CD14-positive monocyte (primary cell): ENCODE results near the gene KCNC3. TPM values are rescaled to one million over a fixed set of nuclear protein-coding genes. Genes with fewer than 3 reads are reported as not detected.

ENCODE experiments used
- DNase-seq, 3 donors: peaks; one replicate each; pipeline ENCODE4 v3.0.0-alpha.2; 2011 to 2022
- H2AFZ ChIP-seq: 2 replicates; pipeline ENCODE4 v1.6.0; 2012; ENCODE audit warnings: mild to moderate bottlenecking, low read depth, low read length, inconsistent platforms; ENCODE audit not compliant: insufficient read depth, poor library complexity, severe bottlenecking
- H3K27ac ChIP-seq, 2 donors: 1 replicate in 1 of 2; 2 replicates in 1 of 2; pipeline ENCODE4 v1.5.1; 2012 to 2013; ENCODE audit warnings: low read length in 2 of 2, control low read depth in 1 of 2, inconsistent platforms in 1 of 2, low read depth in 1 of 2, mild to moderate bottlenecking in 1 of 2
- H3K27me3 ChIP-seq, 2 donors: one replicate each; pipeline versions ENCODE4 v1.6.0 to v1.6.1; 2011 to 2013; ENCODE audit warnings: low read length in 2 of 2; ENCODE audit not compliant: control insufficient read depth in 2 of 2, insufficient read depth in 2 of 2
- H3K36me3 ChIP-seq, 2 donors: replicated peaks in 1 of 2; 1 replicate in 1 of 2; 2 replicates in 1 of 2; pipeline versions ENCODE4 v1.5.1 to v1.6.1; 2012 to 2013; ENCODE audit warnings: low read length in 2 of 2, control low read depth in 1 of 2, inconsistent platforms in 1 of 2, mild to moderate bottlenecking in 1 of 2; ENCODE audit not compliant: insufficient read depth in 2 of 2, control insufficient read depth in 1 of 2
- H3K4me1 ChIP-seq, 2 donors: 1 replicate in 1 of 2; 2 replicates in 1 of 2; pipeline versions ENCODE4 v1.5.1 to v1.6.1; 2012 to 2013; ENCODE audit warnings: low read length in 2 of 2, control low read depth in 1 of 2, inconsistent platforms in 1 of 2, mild to moderate bottlenecking in 1 of 2, moderate library complexity in 1 of 2; ENCODE audit not compliant: insufficient read depth in 2 of 2, control insufficient read depth in 1 of 2
- H3K4me2 ChIP-seq: replicated peaks from 2 replicates; pipeline ENCODE3; 2012; ENCODE audit warnings: low read length, moderate library complexity, mild to moderate bottlenecking; ENCODE audit not compliant: poor library complexity, severe bottlenecking; ENCODE audit errors: extremely low read depth
- H3K4me3 ChIP-seq, 3 experiments: fragments of 200-600 bp in 1 of 3; sonication (generic) in 1 of 3; replicated peaks in 1 of 3; 1 replicate in 2 of 3; 2 replicates in 1 of 3; pipeline ENCODE4 v1.5.1; 2011 to 2013; ENCODE audit warnings: low read length in 3 of 3, mild to moderate bottlenecking in 3 of 3, control low read depth in 2 of 3, low read depth in 2 of 3, inconsistent platforms in 1 of 3, moderate library complexity in 1 of 3
- H3K79me2 ChIP-seq: 2 replicates; pipeline ENCODE4 v1.6.0; 2012; ENCODE audit warnings: mild to moderate bottlenecking, control low read depth, inconsistent platforms, low read length, moderate library complexity; ENCODE audit not compliant: insufficient read depth
- H3K9ac ChIP-seq: 2 replicates; pipeline ENCODE4 v1.6.0; 2017; ENCODE audit warnings: low read length, mild to moderate bottlenecking; ENCODE audit not compliant: insufficient read depth, poor library complexity, severe bottlenecking
- H3K9me3 ChIP-seq, 2 donors: replicated peaks in 1 of 2; 1 replicate in 1 of 2; 2 replicates in 1 of 2; pipeline versions ENCODE4 v1.5.1 to v1.6.1; 2012 to 2013; ENCODE audit warnings: low read length in 2 of 2, control low read depth in 1 of 2; ENCODE audit not compliant: control insufficient read depth in 1 of 2, insufficient read depth in 1 of 2
- H4K20me1 ChIP-seq: 2 replicates; pipeline ENCODE4 v1.6.0; 2012; ENCODE audit warnings: mild to moderate bottlenecking, low read length, control low read depth, moderate library complexity; ENCODE audit not compliant: insufficient read depth
- H3K27ac Mint-ChIP-seq, 7 donors: one replicate each; pipeline ENCODE4 v1.8.0; 2020; ENCODE audit warnings: mild to moderate bottlenecking in 7 of 7, mixed read lengths in 7 of 7, moderate library complexity in 6 of 7, inconsistent platforms in 2 of 7
- H3K27me3 Mint-ChIP-seq, 3 donors: one replicate each; pipeline ENCODE4 v1.8.0; 2021 to 2022; ENCODE audit warnings: low read depth in 3 of 3, mild to moderate bottlenecking in 3 of 3, mixed read lengths in 3 of 3, moderate library complexity in 3 of 3, inconsistent platforms in 1 of 3
- H3K36me3 Mint-ChIP-seq, 2 donors: one replicate each; pipeline ENCODE4 v1.8.0; 2020; ENCODE audit warnings: mixed read lengths in 2 of 2, inconsistent platforms in 1 of 2, mild to moderate bottlenecking in 1 of 2
- H3K4me1 Mint-ChIP-seq: one replicate; pipeline ENCODE4 v1.8.0; 2020; ENCODE audit warnings: mild to moderate bottlenecking, mixed read lengths
- H3K4me3 Mint-ChIP-seq, 2 donors: one replicate each; pipeline ENCODE4 v1.8.0; 2020; ENCODE audit warnings: mild to moderate bottlenecking in 2 of 2, mixed read lengths in 2 of 2, moderate library complexity in 1 of 2
- H3K9me3 Mint-ChIP-seq, 7 donors: one replicate each; pipeline ENCODE4 v1.8.0; 2020 to 2022; ENCODE audit warnings: mixed read lengths in 7 of 7, mild to moderate bottlenecking in 6 of 7, moderate library complexity in 6 of 7, inconsistent platforms in 2 of 7
- CTCF ChIP-seq: fragments of 200-600 bp; IDR thresholded peaks from one replicate; pipeline ENCODE4 v1.8.0; 2022; ENCODE audit warnings: antibody characterized with exemption, mild to moderate bottlenecking
- WGBS: methylation state at CpG from one replicate; pipeline ENCODE4 v1.1.5; 2013; ENCODE audit warnings: missing lambda C conversion rate; ENCODE audit not compliant: insufficient coverage; 5-methylcytosine and 5-hydroxymethylcytosine counted together
- intact Hi-C, 2 donors: fragments of 100-400 bp; cut with micrococcal nuclease; formaldehyde crosslinking; loops; one replicate each; pipeline versions ENCODE4 v1.15.0 to v1.15.1; 2023
- polyA plus RNA-seq, 3 donors: library from polyadenylated mRNA; depleted of rRNA in 1 of 3; unstranded in 2 of 3; stranded (reverse) in 1 of 3; fragments of 300-500 nt in 2 of 3; fragments of >200 nt in 1 of 3; fragmentation: Illumina TruSeq in 2 of 3; gene quantifications; 1 replicate in 2 of 3; 2 replicates in 1 of 3; pipeline ENCODE4 v1.2.3, GENCODE V29; 2012 to 2021

The KCNC3 gene
- polyA plus RNA-seq, 3 donors, result 0.04 to 23.6 TPM; not detected in 1

DNA sequence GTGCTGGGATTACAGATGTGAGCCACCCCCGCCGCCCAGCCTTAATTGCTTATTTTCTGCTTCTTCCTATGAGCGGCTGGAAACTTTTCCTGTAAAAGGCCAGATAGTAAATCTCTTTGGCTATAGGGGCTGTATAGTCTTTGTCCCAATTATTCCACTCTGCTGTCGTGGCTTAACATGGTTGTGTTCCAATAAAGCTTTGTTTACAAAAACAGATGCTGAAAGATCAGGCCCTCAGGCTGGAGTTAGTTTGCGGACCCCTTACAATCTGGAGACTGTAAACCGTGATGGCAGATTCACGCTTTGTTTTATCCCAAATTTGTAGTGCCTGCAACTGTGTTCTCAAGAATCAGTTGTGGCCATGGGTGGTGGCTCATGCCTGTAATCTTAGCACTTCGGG, 10.7 kb downstream of the KCNC3 start:
- peaks cover 24 to 40% of the 10 kb centered on the region in 2 donors for H3K27me3 ChIP-seq
- peaks cover 4 to 9% of the 10 kb centered on the region in 2 donors for H3K36me3 Mint-ChIP-seq
- WGBS, result 93% methylated on average over 8 of the region's 8 CpGs
- H3K9me3 Mint-ChIP-seq, result peaks cover 0 to 18% (median 7%) of the 10 kb centered on the region in 7 donors
- H3K36me3 ChIP-seq, result peaks cover 0 to 2% of the 10 kb centered on the region in 2 donors
- peaks cover 18% of the 10 kb centered on the region for H4K20me1 ChIP-seq
- peaks cover 3% of the 10 kb centered on the region for H3K4me1 Mint-ChIP-seq
- DNase-seq, result no peak
- H2AFZ ChIP-seq, result no peak overlapping the region
- H3K9ac ChIP-seq, result no peak overlapping the region
- no peak overlapping the region for H3K4me2 ChIP-seq
- no peaks in the 10 kb centered on the region for H3K79me2 ChIP-seq
- peaks cover 38 to 55% (median 54%) of the 10 kb centered on the region in 3 donors for H3K27me3 Mint-ChIP-seq
- intact Hi-C loops, result no loop called here
- no peak overlapping the region for H3K4me3 ChIP-seq
- H3K27ac ChIP-seq, result no peak overlapping the region
- peaks cover 0 to 4% of the 10 kb centered on the region in 2 donors for H3K4me1 ChIP-seq
- H3K9me3 ChIP-seq, result peaks cover 0 to 12% of the 10 kb centered on the region in 2 donors
- no peak overlapping the region for H3K4me3 Mint-ChIP-seq
- TF ChIP-seq CTCF, result no peak
- H3K27ac Mint-ChIP-seq, result no peak overlapping the region

DNA sequence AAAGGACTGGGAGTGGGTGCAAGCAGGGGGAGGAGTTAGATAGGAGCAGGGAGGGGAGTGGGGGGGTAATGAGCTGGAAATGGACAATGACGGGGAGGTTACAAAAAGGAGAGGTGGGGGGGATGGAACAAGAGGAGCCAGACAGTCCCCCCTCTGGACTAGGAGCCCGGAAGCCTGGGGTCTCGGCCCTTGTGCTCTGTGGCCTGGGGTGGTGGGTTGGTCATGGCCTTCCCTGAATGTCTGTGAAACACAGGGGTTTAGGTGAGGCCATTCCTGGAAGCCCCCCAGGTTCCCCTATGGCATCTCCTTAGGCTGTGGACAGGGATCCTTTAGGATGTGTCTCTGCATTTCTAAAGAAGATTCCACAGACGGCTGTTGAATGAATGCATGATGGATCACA, 12.1 kb downstream of the KCNC3 start:
- peaks cover 0 to 4% of the 10 kb centered on the region in 2 donors for H3K4me1 ChIP-seq
- WGBS, result 86% methylated on average over 4 of the region's 4 CpGs
- no peaks in the 10 kb centered on the region for H3K79me2 ChIP-seq
- H3K36me3 ChIP-seq, result no peaks in the 10 kb centered on the region
- H3K4me2 ChIP-seq, result no peak overlapping the region
- no peak for TF ChIP-seq CTCF
- intact Hi-C loops, result no loop called here
- Mint-ChIP-seq H3K36me3 (peaks cover 0 to 5% of the 10 kb centered on the region in 2 donors), H3K27ac (no peak overlapping the region), H3K4me1 (peaks cover 3% of the 10 kb centered on the region), H3K4me3 (no peak overlapping the region), H3K27me3 (peaks cover 51 to 67% (median 64%) of the 10 kb centered on the region in 3 donors), H3K9me3 (peaks cover 0 to 26% (median 8%) of the 10 kb centered on the region in 7 donors)
- no peak overlapping the region for H3K9ac ChIP-seq
- peaks cover 37 to 53% of the 10 kb centered on the region in 2 donors for H3K27me3 ChIP-seq
- H3K4me3 ChIP-seq, result no peak overlapping the region
- no peak overlapping the region for H2AFZ ChIP-seq
- no peak overlapping the region for H3K27ac ChIP-seq
- peaks cover 0 to 19% of the 10 kb centered on the region in 2 donors for H3K9me3 ChIP-seq
- DNase-seq, result no peak
- H4K20me1 ChIP-seq, result peaks cover 6% of the 10 kb centered on the region
